GM21737 (cell line): ENCODE measurements around the gene PLK3.
"Not testable (repeated sequence)": the region's sequence is repeated elsewhere in the genome, so short reads cannot be mapped to it uniquely, and the experiment has no call there.

Source experiments
- ATAC-seq: cut with Tn5 transposase; IDR thresholded peaks from one replicate; pipeline ENCODE4 v1.9.1; 2021; ENCODE audit warnings: mild to moderate bottlenecking, moderate library complexity; ENCODE audit not compliant: unreplicated experiment

Gene PLK3

DNA sequence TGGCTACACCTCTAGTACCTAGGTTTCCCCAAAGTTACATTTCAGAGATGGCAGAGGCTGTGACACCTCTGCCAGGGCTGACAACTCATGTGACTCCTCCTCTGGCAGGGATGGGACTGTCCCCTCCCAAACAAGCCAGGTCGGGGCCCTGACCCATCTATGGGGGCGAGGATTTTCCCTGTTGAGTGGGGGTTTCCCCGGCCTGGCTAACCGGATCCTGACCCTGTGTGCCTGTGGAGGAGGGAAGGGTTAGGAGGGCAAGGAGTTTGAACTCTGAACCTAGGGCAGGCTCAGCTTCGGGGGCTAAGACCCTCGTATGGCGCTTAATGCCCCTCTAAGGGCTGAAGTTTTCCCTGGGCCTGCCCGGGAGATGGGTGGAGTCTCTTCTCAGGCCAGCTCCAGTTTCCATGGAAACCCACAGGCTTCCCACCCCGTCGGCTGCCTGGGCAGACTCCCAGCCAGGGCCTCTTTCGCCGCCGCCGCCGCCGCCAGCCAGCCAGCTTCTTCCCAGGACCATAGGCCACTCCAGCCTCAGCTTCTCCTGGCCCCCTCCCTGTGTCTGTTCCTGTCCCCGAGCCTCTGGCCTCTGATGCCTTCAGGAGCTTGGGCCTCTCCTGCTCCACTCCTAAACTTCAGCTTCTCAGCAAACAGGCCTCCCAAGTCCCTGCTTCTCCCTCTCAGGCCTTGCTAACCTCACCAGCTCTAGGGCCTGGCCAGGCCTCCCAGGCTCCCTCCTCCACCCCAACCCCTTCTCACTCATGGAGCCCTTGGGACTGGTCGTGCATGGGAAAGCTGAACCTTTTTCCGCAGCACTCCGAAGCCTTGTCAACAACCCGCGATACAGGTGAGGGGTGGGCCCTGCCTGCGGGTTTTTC is 8.1 kb downstream of the PLK3 start, which contains the start of gene BTBD19:
Gene BTBD19, plus strand, starts transcription at position 461 of the 875 bp plus-strand sequence. Its CDS starts 298 bp downstream, at position 759.
- peak; percentile 27 for ATAC-seq

DNA sequence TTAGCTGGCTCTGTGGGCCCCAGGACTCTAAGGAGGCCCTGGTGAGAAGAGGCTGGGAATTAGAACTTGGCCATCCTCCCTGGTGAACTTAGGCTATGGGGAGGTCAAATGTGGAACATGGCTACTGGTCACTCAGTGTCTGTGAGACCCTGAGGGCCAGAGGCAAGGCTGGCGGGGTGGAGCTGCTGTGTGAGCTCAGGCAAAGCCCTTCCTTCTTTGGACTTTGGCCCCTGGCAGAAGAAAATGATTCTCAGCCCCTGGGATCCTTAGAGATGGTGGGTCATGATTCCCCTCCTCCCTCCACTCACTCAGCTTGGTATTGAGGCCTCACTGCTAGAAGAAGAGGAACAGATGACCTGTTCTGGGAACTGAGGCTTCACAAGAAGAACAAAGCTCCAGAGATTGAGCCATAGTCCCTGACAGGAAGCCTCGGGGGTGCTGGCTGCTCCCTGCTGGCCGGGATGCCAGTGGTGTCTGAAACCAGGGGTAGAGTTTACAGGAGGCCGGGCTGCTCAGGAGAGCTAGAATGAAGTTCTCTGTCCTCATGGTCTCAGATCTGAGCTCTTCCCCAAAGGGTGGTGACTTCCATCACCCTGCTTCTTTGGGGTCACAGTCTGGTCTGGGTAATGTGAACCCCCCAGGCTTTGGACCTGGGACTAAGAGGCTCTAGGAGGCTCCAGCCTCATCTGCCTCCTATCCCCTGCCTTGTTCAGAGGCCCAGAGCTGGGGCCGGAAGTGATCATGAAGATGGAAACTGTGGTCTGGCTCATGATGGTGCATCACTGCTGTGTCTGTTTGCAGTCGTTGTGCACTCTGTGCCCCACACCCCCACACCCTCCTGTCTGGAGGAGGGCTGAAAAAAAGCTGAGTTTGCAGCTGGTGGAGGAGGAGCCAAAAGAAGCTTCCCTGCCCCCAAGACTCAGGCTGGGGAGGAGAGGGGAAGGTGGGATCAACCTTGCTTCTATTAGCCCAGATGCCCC is 9.1 kb downstream of the PLK3 start:
- peak; percentile 43 for ATAC-seq

DNA sequence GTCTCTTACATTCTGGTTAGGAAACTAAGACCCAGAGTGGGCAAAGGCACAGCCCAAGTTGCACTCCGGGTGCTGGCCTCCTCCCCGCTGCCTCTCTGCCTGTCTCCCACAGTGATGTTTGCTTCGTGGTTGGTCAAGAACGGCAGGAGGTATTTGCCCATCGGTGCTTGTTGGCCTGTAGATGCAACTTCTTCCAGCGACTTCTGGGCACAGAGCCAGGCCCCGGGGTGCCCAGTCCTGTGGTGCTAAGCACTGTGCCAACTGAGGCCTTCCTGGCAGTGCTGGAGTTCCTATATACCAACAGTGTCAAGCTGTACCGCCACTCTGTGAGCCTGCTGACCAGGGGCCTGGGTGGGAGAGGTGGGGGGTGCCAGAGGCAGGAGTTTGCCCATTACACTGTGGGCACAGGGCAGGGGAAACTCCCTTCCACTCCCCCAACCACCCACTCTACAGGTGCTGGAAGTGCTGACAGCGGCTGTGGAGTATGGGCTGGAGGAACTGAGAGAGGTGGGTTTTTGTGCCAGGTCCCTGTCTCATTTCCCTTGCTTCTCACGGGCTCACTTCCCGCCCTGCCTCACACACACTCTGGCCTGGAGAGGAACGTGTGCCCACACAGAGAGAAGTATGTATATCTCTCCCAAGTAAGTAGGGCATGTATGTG is 10.1 kb downstream of the PLK3 start:
- no peak for ATAC-seq

DNA sequence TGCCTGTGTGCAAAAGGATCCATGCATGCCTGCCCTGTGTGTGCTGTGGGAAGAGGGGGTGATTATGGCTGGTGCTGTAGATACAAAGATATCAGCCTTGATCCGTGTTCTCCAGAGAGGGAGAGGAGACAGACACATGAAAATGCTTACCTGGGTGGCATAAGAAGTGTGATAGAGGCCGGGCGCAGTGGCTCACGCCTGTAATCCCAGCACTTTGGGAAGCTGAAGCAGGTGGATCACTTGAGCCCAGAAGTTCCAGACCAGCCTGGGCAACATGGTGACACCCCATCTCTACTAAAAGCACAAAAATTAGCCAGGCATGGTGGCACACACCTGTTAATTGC is 10.6 kb downstream of the PLK3 start:
- ATAC-seq, result not testable (repeated sequence)

DNA sequence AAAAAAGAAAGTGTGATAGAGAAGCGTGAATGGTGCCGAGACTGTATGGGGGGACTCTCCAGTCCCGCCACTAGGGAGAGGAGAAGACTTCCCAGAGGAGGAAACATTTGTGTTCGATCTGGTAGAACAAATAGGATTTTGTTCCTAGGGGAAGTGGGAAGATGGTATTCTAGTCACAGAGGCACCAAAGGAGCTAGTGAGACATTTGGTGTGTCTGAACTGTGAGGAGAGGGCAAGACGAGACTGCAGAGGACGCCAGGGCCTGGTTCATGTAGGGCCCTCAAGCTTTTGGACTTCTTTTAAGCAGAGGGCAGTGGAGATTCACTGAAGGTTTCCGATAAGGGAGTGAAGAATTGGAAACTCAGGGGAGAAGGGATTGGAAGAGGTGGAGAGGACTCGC is 11.1 kb downstream of the PLK3 start:
- ATAC-seq, result no peak

DNA sequence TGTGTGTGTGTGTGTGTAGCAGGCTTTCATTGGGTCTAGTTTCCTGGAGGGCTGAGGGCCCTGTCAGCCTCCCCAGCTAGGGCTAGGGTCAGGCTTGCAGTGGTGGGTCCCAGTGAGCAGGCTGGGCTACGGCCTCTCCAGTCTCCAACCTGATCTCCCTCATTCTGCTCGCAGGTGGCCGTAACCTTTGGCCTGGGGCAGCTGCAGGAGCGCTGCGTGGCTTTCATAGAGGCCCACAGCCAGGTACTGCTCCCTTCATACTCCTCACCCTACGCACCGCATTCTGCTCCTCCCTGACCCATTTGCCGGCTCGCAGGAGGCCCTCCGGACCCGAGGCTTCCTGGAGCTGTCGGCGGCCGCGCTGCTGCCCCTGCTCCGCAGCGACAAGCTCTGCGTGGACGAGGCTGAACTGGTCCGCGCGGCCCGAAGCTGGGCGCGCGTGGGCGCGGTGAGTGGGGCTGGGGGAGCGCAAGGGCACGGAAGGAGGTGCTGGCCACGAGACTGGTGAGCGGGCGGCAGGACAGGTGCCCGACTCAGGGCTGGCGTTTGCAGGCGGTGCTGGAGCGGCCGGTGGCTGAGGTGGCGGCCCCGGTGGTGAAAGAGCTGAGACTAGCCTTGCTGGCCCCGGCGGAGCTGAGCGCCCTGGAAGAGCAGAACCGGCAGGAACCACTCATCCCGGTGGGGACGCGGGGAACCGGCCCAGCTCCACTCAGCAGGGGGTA is 12.8 kb downstream of the PLK3 start:
- no peak for ATAC-seq

DNA sequence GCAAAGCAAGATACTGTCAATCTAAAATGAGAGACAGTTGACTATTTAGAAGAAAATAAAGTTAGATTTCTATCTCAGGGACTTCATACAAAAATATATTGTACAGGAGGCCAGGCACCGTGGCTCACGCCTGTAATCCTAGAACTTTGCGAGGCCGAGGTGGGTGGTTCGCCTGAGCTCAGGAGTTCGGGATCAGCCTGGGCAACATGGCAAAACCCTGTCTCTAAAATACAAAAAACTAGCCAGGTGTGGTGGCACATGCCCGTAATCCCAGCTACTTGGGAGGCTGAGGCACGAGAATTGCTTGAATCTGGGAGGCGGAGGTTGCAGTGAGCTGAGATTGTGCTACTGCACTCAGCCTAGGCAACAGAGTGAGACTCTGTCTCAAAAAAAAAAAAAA is 15.7 kb downstream of the PLK3 start:
- not testable (repeated sequence) for ATAC-seq

DNA sequence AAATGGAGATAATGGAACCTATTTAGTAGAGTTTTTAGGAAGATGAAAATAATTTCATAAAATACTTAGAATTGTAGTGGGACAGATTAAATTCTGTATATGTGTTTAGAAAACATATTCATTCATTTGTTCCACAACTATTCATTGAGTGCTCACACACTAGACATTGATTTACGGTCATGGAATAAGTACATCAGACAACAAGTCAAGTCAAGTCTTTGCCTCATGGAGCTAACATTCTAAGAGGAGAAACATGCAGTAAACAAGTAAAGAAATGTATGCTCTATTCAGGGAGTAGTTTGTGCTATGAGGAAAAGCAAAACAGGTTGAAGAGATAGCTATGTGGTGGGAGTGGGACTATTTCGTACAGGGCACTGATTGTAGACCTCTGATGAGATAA is 17.1 kb downstream of the PLK3 start:
- ATAC-seq, result no peak

DNA sequence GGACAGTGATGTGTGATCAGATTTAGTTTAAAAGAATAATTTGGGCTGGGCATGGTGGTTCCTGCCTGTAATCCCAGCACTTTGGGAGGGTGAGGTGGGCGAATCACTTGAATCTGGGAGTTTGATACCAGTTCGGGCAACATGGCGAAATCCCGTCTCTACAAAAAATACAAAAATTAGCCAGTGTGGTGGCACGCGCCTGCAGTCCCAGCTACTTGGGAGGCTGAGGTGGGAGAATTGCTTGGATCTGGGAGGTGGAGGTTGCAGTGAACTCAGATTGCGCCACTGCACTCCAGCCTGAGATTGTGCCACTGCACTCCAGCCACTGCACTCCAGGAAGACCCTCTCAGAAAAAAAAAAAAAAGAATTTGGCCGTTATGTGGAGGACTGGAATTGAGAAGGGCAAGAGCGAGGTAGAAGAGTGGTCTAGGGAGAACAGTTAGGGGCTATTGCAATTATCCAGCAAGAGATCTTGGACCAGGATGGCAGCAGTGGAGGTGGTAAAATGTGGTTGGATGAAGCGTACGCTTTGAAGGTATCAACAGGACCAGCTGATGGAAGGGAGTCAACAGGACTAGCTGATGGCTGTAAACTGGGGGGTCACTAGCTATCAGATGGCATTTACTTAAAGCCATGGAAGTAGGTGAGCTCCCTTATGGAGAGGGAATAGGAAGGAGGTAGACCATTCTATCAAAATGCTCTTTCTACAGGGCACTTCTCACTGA is 17.8 kb downstream of the PLK3 start:
- no peak for ATAC-seq

DNA sequence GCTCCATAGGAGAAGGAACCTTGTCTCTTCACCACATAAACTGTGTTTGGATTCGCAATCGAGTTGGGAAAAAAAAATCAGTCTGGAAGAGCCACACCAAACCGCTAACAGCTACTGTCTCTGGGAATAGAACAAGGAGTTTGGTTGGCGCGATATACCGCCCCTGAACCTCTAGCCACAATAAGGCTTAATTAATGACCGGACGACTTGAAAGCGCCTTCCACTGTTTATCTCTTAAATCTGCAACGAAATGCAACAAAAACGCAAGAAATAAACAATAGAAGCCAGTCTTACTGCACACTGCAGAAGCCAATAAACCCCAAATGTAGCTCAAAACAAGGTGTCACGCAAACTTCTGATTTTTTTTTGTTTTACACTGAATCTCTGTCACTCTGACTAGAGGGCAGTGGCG is 19.0 kb downstream of the PLK3 start:
- no peak for ATAC-seq

DNA sequence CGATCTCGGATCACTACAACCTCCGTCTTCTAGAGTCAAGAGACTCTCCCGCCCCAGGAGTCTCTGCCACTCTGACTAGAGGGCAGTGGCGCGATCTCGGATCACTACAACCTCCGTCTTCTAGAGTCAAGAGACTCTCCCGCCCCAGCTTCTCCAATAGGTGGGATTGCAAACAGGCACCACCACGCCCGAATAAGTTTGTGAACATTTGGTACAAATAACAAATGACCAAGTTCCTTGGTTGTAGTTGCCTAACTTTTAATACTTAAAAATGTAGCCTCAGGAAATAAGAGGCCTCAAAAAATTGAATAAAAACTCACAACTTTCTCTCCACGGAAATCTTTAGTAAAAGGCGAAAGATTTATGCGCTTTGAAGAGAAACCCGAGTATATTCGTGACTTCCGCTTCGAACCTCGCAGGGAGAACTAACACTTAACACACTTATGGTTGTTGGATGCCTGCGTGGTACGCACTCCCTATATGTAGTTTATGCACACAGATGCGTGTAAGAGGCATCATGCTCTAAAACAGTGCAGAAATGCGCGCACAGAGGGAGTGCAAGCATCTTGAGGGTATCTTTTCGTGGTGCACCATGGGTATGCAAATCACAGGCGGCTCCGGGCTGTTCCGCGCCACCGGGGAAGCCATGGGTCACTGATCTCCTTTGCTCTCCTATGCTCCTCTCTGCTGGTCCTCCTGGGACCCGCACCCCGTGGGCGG is 19.6 kb downstream of the PLK3 start:
- ATAC-seq, result peak; percentile 72

DNA sequence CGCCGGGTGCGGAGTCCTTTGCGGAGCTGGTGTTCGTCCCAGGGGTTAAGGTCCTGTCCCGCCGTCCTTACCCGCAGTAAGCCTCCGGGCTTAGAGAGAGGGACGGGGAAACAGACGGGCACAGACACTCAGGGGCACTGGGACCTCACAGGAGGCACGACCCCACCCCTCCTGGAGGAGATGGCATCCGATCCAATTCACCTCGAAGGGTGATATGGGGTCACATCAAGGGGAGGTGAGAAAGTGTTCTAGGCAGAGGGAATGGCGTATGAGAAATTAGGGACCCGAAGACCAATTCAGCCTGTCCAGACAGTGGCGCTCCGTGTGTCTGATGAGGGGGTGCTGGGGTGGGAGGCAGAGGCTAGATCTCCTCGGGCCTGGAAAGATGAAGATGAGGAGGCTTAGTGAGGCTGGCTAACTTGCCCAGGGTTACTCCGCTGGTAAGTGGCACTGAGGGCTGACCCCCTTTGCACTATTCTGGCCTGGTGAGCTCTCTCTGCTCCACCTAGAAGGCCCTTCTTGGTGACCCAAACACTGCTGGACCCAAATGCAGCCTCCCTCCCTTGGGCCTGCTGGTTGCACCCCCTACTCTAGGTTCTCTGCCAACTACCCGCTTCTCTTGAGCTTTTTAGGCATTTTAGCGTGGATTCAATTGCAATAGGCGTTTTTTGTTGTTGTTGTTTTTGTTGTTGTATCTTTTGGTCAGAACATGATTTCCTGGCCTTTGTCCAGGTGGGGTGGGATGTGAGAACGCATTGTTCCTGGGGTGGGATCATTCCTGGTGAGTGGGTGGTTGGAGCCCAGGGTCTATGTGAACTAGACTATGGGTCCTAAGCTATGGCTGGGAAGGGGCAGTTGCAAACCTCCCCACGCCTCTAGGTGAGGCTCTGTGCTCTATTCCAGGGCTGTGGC is 20.4 kb downstream of the PLK3 start:
- no peak for ATAC-seq

DNA sequence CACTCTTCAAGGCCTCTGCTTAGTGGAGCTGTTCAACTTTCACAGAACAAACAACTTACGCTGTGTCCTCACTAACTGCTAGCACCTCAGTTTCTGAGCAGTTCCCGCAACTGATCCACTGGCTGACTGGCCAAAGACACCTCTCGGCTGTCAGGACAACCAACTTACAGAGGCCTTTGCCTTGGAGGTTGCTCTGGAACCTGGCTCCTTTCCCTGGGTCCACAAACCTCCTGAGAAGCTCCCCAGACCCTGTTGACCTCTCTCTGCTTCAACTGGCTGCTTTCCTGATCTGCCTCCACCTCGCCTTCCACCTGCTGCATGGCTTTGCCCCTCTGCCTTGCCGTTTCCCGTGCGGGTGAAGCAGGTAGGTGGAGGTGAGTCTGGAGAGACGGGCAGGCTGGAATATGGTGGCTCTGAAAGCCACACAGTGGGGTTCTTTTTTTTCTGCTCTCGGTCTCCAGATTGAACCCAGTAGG is 21.1 kb downstream of the PLK3 start:
- ATAC-seq, result no peak

DNA sequence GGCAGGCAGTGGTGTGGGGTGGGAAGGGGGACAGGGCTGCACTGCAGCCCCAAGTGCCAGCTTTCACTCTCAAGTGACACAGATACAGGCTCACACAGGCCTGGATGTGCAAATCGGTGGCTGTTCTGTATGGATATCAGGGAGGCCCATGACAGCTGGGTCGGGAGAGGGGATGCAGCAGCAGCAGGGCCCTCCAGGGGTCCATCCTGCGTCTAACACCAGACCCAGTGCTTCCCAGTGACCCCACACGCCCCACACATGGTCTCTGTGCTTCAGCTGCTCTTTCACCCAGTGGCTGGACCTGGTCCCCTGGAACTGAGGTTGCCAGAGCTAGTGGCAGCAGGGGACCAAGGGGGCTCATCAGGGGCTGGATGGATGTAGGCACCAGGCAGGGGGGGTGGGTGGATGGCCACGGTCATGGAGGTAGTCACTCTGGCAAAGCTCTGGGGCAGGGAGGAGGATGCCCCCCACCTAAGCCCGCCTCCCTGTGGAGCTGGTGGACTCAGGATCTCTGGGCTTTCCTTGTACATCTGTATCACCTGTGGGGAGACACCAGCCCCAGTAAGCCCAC is 22.0 kb downstream of the PLK3 start:
- ATAC-seq, result no peak

DNA sequence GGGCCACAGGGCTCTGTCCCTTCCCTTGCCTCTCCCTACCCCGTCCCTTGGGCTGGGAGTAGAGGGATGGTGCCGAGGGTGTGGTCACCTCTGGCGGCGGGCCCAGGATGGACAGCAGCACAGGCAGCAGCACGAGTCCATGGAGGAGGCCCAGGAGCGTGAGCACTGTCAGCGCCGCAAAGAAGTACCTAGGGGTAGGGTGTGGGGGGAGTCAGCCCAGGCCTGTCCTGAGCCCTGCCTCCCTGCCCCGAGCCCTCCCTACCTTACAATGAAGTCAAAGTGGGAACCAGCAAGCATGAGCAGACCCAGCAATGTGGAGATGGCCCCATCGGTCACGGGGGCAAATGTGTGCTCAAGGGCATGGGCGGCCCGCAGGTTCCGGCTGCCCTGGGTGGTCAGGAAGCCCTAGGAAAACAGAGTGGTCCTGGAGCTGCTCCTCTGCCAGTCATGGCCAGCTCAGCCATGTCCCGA is 22.8 kb downstream of the PLK3 start:
- ATAC-seq, result no peak

DNA sequence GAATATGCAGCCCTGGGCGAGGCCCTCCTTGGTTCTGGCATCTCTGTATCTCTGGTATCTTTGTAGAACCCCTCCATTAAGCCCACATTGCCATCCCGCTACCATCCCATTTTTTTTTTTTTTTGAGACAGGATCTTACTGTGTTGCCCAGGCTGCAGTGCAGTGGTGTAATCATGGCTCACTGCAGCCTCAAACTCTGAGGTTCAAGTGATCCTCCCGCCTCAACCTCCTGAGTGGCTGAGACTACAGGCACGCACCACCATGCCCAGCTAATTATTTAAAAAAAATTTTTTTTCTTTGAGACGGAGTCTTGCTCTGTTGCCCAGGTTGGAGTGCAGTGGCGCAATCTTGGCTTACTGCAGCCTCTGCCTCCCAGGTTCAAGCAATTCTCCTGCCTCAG is 24.2 kb downstream of the PLK3 start:
- ATAC-seq, result not testable (repeated sequence)

DNA sequence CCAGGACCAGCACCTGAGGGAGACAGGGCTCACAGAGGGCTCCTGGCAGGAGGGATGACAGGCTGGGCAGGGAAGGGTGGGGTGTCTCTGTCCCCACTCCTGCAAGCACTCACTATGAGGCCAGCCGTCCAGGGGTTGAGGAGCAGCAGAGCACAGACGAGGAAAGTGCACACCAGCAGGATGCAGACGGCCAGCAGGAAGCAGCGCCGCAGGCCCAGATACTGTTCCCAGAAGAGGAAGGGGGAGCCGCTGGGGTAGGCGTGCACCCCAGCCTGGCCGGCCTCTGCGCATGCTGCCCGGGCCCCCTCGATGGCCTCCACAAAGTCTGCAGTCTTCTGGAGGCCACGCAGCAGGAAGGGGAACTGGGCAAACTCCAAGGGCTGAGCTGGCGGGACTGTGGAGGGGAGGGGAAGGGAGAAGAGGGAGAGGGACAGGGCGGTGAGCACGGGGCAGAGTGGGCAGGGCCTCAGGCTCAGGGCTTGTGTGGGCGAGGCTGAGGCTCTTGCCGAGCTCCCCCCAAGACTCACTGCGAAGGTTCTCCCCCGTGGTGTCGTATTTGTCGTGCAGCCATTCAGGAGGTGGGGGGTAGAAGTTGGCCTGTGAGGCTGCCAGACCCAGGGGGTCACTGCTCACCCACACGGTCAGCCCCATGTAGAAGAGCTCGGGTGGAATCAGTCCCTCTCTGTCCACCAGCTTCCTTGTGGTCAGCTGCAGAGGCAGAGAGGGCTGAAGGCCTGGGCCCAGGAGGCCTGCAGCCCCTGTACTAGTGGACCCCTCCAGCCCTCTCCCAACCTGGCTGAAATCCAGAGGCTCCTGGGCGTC is 26.4 kb downstream of the PLK3 start:
- ATAC-seq, result no peak
